ENCODE data around the gene PABPN1L. TPM values are rescaled to one million over a fixed set of nuclear protein-coding genes. Genes with fewer than 3 reads are reported as not detected.

PABPN1L gene
- total and polyA plus RNA-seq, 9 donors, result 0.25 TPM; not detected in 8

- no peak overlapping the region for H3K27ac ChIP-seq
- no peaks in the 10 kb centered on the region for H3K27me3 ChIP-seq
- no peak for DNase-seq
- 93 to 97% (median 94%) methylated on average over 18 of the region's 18 CpGs for WGBS, 3 donors
- H3K36me3 ChIP-seq, result no peaks in the 10 kb centered on the region
- H3K9me3 ChIP-seq, result no peaks in the 10 kb centered on the region
- no peak for TF ChIP-seq EP300 (IDR thresholded peaks at IDR 0.05)
- no peak for TF ChIP-seq POLR2A (IDR thresholded peaks at IDR 0.05)
- TF ChIP-seq CTCF (IDR thresholded peaks at IDR 0.05), result no peak
- no peaks in the 10 kb centered on the region for H3K4me1 ChIP-seq (ENCODE audit: insufficient read depth)
- intact Hi-C loops (cut with DNase I), result no loop called here
- no peak overlapping the region for H3K4me3 ChIP-seq
These were observed 18.8 kb downstream of the PABPN1L start for GRCh38 chr16:88847654-88848053.

DNA sequence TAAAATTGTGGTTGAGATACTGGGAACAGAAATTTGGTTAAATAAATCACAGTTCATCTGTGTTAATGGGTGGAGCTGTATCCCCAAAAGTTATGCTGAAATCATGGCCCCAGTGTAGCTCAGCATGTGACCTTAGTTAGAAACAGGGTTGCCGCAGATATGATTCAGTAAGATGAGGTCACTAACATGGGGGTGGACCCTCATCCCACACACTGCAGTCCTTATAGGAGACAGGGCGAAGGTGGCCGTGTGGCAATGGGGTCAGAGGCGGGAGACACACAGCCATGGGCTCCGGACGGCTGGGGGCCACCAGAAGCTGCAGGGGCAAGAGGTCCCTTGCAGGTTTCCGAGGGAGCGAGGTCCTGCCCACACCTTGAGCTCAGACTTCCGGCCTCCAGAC, 20.4 kb downstream of the PABPN1L start:
- no peak overlapping the region for H3K4me3 ChIP-seq
- intact Hi-C loops (cut with DNase I), result no loop called here
- H3K4me1 ChIP-seq (ENCODE audit: insufficient read depth), result no peaks in the 10 kb centered on the region
- no peaks in the 10 kb centered on the region for H3K27me3 ChIP-seq
- no peak for DNase-seq
- no peak for TF ChIP-seq CTCF (IDR thresholded peaks at IDR 0.05)
- no peak for TF ChIP-seq EP300 (IDR thresholded peaks at IDR 0.05)
- no peak for TF ChIP-seq POLR2A (IDR thresholded peaks at IDR 0.05)
- no peak overlapping the region for H3K27ac ChIP-seq
- 92 to 95% (median 93%) methylated on average over 9 of the region's 9 CpGs for WGBS, 3 donors
- H3K9me3 ChIP-seq, result no peaks in the 10 kb centered on the region
- no peaks in the 10 kb centered on the region for H3K36me3 ChIP-seq

- WGBS, 3 donors, result 63 to 72% (median 65%) methylated on average over 11 of the region's 11 CpGs
- intact Hi-C loops (cut with DNase I), result no loop called here
- Histone ChIP-seq H3K4me3 (no peak overlapping the region), H3K4me1 (ENCODE audit: insufficient read depth) (no peaks in the 10 kb centered on the region), H3K27ac (no peak overlapping the region), H3K36me3 (no peaks in the 10 kb centered on the region), H3K9me3 (no peaks in the 10 kb centered on the region), H3K27me3 (no peaks in the 10 kb centered on the region)
- no peak for DNase-seq
- no peak for TF ChIP-seq EP300 (IDR thresholded peaks at IDR 0.05)
- TF ChIP-seq POLR2A (IDR thresholded peaks at IDR 0.05), result no peak
- no peak for TF ChIP-seq CTCF (IDR thresholded peaks at IDR 0.05)
These were observed 21.9 kb downstream of the PABPN1L start for GRCh38 chr16:88844419-88845036.

GRCh38 chr16:88843256-88843655, 23.2 kb downstream of the PABPN1L start:
- H3K9me3 ChIP-seq, result no peaks in the 10 kb centered on the region
- TF ChIP-seq POLR2A (IDR thresholded peaks at IDR 0.05) (no peak), EP300 (IDR thresholded peaks at IDR 0.05) (no peak), CTCF (IDR thresholded peaks at IDR 0.05) (no peak)
- H3K27ac ChIP-seq, result no peak overlapping the region
- H3K4me3 ChIP-seq, result no peak overlapping the region
- 93 to 95% (median 95%) methylated on average over 20 of the region's 20 CpGs for WGBS, 3 donors
- DNase-seq, result no peak
- H3K27me3 ChIP-seq, result no peaks in the 10 kb centered on the region
- H3K4me1 ChIP-seq (ENCODE audit: insufficient read depth), result no peaks in the 10 kb centered on the region
- H3K36me3 ChIP-seq, result no peaks in the 10 kb centered on the region
- intact Hi-C loops (cut with DNase I), result no loop called here

Measured in ovary (tissue), 9 donors.